HS-27A (cell line): Measurements from ENCODE around the gene MRPL23.

Source experiments
- DNase-seq: peaks from one replicate; pipeline ENCODE4 v3.0.0-alpha.2; 2012; ENCODE audit warnings: low read depth, missing footprints

The MRPL23 gene

GRCh38 chr11:1921574-1922141 is 25.5 kb upstream of the MRPL23 start:
- DNase-seq: no peak

DNA sequence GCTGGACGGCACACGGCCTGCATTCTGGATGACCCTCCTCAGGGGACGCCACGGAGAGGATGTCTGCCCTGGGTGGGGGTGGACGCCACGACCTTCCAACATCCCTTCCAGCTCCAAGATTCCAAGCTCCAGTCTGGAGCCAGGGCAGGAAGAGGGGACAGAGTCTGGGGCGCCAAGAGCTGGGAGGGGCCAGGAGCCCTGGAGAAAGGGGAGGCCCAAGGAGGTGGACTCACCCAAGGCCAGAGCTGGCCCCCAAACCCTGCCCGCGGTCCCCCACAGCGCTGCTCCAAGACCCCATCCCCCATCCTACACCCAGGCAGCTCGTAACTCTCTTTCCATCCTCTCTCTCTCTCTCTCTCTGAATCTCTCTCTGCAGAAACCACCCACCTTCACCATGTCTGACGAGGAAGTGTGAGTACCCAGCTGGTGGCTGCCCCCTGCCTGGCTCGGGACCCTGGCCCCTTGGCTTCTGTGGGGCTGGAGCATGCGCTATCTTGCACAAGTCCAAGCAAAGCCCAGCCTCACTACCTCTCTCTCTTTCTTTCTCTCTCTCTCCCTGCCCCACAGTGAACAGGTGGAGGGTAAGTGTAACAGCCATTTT is 24.6 kb upstream of the MRPL23 start:
- no peak for DNase-seq

DNA sequence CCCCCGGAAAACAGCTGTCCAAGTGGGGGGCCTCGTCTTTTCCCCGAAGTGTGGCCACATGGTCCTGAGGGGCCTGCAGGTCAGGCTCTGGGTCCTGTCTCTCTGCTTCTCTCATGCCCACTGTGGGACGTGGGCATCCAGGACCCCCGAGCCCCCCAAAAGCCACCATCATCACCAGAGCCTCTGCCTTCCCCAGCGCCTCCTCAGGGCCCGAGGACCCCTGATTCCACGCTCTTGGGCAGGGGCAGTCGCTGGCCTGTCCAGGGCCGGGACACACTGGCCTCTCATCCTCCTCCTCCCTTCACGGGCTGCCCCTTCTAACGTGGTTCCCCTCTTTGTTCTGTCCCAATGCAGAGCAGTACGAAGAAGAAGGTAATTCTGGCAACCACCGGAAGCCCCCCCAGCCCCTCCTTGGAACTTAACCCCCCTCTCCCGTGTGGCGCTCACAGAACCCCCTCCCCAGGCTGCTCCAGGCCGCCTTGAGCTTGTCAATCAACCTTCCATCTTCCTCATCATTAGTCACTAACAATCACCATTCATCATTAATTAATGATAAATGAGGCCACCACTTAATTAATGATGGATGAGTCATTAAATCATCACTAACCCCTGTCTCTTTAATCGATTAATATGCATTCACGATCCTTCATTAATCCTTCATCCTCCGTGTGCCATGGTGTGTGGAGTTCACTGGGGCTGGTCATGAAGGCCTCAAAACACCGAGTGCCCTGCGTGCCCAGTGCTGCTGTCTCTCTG is 23.8 kb upstream of the MRPL23 start:
- DNase-seq: no peak

DNA sequence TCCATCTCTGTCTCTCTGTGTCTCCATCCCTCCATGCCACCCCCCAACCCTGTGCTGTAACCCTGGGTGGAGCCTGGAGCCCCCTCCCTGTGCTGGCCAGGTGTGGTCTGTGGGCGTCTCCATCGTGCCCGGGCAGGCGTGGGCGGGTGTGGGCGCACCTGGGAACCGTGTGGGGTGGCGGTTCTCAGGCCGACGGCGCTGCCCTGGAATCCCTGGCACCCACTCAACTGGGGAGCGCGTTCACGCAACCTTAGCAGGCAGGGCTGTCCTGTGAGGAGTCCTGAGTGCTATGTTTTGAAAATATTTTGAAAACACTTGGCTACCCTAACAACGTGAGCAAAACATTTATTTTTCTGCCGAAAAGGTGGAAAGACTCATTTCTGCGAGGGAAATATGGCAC is 23.0 kb upstream of the MRPL23 start:
- no peak for DNase-seq

- DNase-seq: no peak
Observed at GRCh38 chr11:1924646-1925372, 22.3 kb upstream of the MRPL23 start.

GRCh38 chr11:1925373-1926155 is 21.6 kb upstream of the MRPL23 start:
- no peak for DNase-seq

GRCh38 chr11:1926156-1927025 is 20.7 kb upstream of the MRPL23 start:
- no peak for DNase-seq

GRCh38 chr11:1927026-1927847 is 19.9 kb upstream of the MRPL23 start:
- DNase-seq: no peak

GRCh38 chr11:1927848-1928469 is 19.2 kb upstream of the MRPL23 start:
- DNase-seq: no peak

- no peak for DNase-seq
Observed at GRCh38 chr11:1928470-1928890, 18.7 kb upstream of the MRPL23 start.

DNA sequence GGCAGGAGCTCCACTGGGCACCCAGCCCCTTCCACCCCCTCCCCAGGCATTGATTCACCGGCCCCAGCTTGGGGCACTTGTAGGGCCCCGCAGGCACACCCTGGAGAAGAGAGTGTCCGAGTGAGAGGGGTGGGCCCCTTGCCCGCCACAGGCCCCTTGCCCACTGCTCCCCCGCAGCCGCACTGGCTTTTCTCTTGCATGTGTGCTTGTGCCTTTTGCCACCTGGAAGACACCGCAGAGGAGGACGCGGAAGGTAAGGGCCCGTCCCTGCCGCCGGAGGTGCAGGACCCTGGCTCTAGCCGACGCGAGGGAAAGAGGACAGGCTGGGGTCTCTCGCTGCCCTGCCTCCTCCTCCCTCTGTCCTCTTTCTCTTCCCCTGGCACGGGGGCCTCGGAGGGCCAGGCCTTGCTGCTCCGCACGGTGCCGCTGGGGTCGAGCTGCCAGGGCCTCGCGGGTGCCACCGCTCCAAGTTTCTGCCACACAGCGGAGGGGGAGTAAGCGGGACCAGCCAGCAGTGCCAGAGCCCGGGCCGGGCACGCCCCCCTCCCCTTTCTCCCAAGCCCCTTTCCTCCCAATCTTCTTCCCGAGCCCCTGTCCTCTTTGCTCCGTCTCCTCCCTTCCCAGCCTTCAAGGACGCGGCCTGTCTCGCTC is 18.1 kb upstream of the MRPL23 start:
- DNase-seq: no peak

- no peak for DNase-seq
Observed at GRCh38 chr11:1929621-1930461, 17.3 kb upstream of the MRPL23 start.

DNA sequence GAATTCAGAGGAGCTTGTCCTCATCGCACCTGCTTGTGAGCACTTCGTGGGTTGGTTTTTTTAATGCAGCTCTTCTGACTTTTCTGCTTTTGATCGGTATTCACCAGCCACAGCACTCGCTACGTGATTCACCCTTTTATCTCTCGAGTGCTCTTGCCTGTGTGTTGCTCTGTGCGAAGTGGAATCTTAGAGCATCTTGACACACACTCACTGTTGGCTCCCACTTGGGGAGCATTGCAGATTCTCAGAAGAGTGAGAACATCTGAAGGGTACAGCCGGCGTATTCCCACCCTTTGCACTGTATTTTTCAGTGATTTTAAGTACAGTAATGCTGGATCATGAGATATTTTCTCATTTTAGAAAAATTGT is 16.7 kb upstream of the MRPL23 start:
- no peak for DNase-seq

GRCh38 chr11:1931341-1932104 is 15.6 kb upstream of the MRPL23 start:
- DNase-seq: no peak

- no peak for DNase-seq
Observed at GRCh38 chr11:1932105-1932480, 15.0 kb upstream of the MRPL23 start.

DNA sequence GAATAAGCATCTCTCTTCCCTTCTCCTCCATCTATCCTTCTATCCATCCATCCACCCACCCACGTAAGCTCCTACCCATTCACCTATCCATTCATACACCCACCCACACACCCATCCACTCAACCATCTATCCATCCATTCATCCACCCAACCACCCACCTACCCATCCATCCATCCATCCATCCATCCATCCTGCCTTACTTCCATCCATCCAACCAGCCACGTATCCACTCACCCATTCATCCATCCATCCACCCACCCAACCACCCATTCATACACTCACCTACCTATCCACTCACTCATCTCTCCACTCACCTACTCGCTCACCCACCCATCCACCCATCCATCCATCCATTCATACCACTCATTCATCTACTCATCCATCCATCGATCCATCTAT is 14.5 kb upstream of the MRPL23 start:
- DNase-seq: no peak
